Stimulated activated CD4-positive, alpha-beta T cell treated with anti-CD3 and anti-CD28 coated beads, Interleukin-4, amount 100 ng/mL, for 4 hours (primary cell): ENCODE data around the gene CRELD2.

ENCODE experiments used
- DNase-seq, 2 experiments: peaks; one replicate each; pipeline ENCODE4 v3.0.0-alpha.2; 2020

Gene CRELD2

DNA sequence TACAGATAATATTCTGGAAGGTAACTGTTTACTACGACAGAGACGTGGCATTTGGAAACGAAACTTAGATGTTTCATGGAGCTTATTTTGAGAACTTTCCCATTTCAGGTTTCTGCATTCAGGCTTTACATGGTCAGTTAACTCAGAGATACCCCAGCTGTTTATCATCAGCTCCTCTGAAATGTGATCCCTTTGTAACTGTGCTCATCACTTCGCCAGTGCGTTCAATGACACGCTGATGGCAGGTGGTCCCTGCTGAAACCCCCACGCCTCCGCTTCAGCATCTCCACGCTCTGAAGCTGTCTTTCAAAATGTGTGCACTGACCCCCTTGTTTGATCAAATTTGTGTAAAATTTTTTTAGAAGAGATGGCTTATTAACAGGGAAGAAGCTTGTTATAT, 30.7 kb upstream of the CRELD2 start:
- no peak for DNase-seq

DNA sequence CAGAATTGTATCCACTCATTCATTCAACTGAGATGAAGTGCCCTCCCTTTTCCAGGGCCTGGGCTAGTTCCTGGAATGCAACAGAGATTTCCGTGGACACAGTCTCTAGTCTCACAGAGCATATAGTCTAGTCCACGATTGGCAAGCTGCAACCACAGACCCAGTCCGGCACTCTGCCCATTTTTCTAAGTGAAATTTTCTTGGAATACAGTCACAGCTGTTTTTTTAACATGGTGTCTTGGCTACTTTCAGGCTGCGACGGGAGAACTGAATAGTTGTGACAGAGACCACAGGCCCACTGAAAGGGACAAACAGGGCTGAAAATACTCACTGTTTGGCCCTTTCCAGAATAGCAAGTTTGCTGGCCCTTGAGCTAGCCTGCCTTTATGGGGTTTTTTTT, 29.4 kb upstream of the CRELD2 start:
- DNase-seq: no peak

DNA sequence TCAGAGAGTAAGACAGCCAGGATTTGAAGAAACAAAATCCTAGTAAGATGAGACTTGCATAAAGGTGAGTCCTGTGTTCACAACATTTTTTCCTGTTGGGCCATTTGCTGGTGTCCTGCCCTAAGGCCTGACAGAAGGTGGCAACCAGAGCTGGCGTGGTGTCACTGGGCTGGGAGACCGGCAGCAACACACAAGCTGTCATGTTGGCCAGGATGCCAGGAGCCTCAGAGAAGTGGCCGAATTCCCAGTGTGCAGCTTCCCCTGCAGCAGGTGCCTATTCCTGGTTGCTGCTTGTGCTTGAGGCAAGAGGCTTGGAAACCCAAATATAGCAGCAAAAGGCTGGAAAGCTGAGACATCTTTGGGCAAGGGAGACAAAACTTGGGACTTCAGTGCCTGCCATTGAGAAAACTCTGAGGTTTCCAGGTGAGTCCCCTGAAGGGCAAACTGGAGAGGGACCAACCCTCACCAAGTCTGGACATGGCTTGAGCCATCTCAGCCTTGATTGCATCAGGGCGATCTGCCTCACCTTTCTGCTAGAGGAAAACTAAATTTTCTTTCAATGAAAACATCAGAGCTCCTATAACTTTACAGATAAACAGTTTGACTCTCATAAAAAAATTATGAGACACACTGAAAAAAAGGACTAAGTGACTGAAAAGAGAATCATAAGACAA, 26.1 kb upstream of the CRELD2 start:
- DNase-seq: no peak

- DNase-seq: no peak
These were observed 25.4 kb upstream of the CRELD2 start for GRCh38 chr22:49893025-49893424.

DNA sequence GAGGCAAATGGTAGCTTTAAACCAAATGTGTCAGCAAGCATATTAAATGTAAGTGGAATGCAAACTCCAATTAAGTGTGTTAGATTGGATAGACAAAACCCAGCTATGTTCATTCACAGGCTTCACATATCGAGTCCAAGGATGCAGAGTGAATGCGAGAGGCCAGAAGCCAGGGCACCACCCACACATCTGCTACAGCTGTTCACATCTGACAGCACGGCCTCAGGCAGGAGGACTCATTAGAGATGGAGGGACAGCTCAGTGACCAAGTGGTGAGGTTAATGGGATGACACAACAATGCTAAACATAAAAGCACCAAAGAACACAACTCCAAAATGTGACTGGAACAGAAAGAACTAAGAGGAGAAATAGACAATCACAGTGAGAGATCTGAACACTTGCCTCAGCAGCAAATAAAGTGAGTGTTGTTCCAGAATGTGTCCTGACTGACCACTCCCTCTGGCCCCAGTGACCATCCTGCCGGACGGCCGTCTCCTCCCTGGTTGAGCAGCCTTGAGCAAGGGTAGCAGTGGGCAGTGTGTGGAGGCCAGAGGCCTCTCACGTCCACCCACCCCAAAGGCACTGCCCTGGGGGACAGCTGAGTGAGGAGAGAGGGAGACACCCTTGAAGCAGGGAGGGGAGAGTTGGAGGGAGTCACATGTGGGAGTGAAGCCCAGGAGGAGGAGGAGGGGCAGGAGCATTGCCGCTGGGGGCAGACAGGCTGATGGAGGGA, 23.9 kb upstream of the CRELD2 start:
- DNase-seq: no peak

GRCh38 chr22:49896201-49896600, 22.2 kb upstream of the CRELD2 start:
- no peak for DNase-seq

GRCh38 chr22:49897015-49897684, 21.3 kb upstream of the CRELD2 start:
- no peak for DNase-seq

GRCh38 chr22:49899530-49899929, 18.9 kb upstream of the CRELD2 start:
- no peak for DNase-seq

DNA sequence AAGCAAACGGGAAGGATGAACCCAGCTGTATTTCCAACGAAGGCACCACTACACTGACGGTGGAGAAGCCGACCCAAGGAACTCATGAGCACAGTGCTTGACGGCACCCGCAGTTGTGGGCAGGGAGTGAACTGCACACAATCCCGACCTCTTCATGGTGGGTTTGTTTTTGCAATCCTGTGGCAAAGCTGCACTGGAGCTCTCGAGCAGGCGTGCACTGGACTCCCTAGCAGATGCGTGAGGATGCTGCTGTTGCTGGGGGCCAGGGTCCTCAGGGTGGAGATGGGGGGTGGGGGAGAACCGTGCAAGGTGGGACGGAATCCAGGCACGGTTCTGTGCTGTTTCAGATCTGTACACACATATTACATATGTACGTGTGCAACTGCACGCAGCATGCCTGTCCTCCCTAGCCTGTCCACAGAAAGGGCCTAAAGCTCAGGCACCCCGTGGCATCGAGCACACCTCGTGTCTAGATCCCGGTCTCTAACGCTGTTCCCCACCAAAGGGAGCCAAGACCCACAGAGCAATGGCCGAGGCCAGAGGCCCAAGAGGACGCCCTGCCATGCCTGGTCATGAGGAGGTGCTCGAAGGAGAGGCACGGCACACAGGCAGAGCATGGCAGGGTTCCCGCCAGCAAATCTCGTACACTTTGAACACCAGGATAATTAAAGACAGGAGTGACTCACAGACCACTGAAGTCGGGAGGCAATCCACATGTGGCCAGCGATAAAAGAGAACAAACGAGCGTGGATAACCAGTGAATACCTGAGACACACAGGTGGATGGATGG, 17.8 kb upstream of the CRELD2 start:
- DNase-seq: no peak

GRCh38 chr22:49901457-49901856, 17.0 kb upstream of the CRELD2 start:
- no peak for DNase-seq

DNA sequence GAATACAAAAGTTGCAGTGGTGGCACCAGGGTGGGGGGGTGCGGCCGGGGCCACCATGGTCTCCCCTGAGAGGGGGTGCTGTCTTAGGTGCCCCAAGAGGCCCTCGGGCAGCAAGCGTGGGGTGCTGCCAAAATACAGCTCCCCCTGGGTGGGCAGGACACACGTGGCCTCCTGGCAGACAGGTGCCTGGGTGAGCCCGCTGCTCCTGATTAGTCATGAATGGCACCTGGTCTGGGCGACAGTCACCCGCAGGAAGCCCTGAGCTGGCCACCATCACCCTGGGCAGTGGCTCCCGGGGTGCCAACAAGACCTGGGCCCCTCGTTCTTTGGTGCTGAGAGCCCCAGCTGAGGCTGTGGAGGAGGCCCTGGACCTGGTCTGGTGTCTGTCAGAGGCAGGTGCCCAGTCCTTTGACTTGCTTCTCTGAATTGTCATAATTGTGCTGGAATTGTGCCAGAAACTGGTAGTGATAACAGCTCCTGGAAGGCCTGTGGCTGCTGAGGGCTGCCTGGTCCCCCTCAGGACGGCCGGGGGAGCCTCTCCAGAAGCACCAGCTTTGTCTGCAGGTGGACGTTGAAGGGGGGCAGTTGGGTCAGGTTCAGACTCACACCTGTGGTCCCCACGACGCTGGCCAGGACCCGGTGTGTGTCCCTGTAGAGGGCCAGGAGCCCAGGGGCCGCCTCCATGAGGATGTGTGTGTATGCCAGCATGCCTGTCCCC, 15.0 kb upstream of the CRELD2 start:
- DNase-seq: no peak

- DNase-seq: no peak
These were observed 14.4 kb upstream of the CRELD2 start for GRCh38 chr22:49904040-49904369.

DNA sequence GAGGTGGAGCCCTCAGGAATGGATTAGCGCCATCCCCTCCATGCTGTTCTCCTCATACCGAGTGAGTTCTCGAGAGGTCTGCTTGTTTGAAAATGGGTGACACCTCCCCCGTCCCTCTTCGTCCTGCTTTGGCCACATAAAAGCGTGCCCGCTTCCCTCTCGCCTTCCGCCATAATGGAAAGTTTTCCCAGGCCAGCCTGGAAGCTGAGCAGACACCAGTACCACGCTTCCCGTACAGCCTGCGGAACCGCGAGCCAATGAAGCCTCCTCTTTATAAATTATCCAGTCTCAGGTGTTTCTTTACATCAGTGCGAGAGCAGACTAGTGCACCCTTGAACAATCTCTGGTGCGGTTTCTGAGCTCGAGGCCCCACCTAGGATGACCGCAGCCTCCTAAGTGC, 13.0 kb upstream of the CRELD2 start:
- DNase-seq: no peak

DNA sequence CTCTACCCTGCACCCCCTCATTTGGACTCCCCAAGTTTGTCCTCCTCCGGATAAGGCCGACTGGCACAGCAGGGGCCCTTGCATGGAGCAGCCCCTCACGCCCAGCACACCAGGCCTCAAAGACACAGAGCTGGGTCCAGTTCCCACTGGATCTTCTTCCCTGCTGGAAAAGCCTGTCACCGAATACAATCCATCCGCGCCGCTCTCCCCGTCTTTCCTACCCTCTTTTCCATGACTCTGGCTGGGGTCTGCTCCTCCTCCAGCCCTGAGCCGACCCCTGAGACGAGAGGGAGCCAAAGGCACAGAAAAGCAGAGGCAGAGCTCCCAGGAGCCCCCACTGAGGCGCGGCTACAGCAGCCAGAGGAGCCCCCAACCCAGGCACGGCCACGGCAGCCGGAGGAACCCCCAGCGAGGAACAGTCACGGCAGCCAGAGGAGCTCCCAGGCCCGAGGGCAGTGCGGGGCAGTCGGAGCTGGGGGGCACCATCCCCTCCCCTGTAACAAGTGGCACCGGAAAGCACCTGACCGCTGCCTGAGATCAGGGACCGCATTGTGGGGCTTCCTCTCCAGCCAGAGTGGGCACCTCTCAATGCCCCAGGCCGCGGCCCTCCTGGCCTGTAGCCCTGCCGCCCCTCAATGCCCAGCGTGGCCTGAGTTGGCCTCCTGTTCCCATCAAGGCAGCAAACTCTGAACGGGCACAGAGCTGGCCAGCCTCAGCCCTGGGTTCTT, 12.2 kb upstream of the CRELD2 start:
- DNase-seq: no peak

DNA sequence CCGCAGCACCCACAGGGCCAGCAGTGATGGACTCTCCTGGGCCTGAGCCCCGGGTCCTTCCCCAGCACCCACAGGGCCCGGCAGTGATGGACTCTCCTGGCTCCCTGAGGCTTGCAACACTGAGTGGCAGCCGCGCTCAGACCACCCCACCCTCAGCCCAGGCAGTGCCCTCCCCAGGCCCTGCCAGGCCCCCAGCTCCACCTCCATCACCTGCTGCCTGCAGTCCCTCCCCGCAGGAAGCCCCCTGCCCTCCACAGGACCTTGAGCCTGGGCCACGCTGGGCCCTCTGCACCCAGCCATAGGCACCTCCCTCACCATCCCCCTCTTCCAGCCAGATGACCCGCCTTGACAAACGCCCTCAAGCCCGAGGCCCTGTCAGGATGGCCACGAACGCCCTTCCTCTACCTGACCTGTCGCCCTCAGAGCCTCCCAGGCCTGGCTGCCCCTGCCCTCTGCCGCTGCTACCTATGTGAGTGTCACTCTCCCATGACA, 11.6 kb upstream of the CRELD2 start:
- DNase-seq: no peak

DNA sequence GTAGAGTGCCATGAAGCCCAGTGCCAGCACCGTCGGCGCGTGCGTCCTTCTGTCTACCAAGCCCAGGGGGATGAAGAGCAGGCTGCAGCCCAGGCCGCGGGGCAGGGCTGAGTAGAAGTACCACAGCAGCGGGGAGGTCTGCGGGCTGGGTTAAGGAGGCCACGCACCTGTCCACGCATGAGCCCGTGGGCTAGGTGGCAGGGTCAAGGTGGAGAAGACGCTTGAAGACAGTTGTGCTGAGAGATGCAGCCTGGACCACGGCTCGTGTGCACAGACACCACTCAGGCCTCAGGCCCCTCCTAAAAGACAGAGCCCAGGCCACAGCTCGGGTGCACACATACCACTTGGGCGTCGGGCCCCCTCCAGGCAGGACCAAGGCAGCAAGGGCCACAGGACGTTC, 10.6 kb upstream of the CRELD2 start:
- no peak for DNase-seq

GRCh38 chr22:49909476-49910205, 8.8 kb upstream of the CRELD2 start:
- DNase-seq: no peak

GRCh38 chr22:49910229-49911155, 7.9 kb upstream of the CRELD2 start:
- DNase-seq: no peak

GRCh38 chr22:49911881-49912625, 6.4 kb upstream of the CRELD2 start:
- DNase-seq: no peak
